Activated CD4-positive, alpha-beta T cell treated with anti-CD3 and anti-CD28 coated beads for 48 hours (primary cell): ENCODE data around the gene KIF16B.
"Not testable (repeated sequence)": the region's sequence is repeated elsewhere in the genome, so short reads cannot be mapped to it uniquely, and the experiment has no call there.

Experiments
- DNase-seq: peaks from one replicate; pipeline ENCODE4 v3.0.0-alpha.2; 2020

The KIF16B gene, protein sequence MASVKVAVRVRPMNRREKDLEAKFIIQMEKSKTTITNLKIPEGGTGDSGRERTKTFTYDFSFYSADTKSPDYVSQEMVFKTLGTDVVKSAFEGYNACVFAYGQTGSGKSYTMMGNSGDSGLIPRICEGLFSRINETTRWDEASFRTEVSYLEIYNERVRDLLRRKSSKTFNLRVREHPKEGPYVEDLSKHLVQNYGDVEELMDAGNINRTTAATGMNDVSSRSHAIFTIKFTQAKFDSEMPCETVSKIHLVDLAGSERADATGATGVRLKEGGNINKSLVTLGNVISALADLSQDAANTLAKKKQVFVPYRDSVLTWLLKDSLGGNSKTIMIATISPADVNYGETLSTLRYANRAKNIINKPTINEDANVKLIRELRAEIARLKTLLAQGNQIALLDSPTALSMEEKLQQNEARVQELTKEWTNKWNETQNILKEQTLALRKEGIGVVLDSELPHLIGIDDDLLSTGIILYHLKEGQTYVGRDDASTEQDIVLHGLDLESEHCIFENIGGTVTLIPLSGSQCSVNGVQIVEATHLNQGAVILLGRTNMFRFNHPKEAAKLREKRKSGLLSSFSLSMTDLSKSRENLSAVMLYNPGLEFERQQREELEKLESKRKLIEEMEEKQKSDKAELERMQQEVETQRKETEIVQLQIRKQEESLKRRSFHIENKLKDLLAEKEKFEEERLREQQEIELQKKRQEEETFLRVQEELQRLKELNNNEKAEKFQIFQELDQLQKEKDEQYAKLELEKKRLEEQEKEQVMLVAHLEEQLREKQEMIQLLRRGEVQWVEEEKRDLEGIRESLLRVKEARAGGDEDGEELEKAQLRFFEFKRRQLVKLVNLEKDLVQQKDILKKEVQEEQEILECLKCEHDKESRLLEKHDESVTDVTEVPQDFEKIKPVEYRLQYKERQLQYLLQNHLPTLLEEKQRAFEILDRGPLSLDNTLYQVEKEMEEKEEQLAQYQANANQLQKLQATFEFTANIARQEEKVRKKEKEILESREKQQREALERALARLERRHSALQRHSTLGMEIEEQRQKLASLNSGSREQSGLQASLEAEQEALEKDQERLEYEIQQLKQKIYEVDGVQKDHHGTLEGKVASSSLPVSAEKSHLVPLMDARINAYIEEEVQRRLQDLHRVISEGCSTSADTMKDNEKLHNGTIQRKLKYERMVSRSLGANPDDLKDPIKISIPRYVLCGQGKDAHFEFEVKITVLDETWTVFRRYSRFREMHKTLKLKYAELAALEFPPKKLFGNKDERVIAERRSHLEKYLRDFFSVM (N-terminal part only)

DNA sequence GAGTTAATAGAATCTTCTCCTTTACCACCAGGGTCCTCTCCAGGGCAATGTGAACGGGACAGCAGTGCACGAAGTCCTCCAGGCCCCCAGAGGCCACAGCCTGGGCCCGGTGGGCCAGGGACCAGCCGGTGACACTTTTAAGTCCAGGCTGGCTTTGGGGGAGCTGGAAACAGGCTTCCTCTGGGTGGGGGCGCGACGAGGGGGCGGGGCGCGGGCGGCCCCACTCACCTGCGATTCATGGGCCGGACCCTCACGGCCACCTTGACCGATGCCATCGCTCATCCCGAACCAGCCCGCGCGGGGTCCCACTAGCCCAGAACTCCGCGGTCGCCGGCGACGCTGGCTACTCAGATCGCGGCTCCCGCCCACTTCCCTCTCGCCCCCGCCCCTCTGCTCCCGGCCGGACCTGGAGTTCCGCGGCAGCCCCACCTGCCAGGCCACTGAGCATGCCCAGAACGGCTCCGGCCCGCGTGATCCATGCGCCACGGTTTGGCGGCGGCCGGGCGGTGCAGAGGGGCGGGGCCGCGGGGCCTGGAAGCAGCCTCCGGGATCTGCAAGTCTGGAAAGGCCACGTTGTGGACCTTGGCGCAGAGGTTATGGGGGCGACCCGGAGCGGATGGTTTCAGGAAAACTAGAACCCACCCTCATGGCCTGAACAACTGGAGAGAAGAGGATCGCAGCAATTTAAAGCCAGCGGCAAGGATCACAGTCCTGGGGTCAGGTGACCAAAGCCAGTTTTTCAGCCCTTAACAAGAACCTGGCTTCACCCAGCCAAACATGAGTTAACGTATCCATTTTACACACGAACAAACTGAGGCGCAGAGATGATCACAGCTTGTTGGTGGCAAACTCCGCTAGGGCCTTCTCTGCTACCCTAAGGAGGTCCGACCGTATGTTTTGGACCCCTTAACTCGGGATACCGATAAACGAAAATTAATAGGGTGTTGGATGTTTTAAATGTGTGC lies at the start of gene KIF16B:
KIF16B (minus strand) TSS at position 448 of the 965 bp plus-strand sequence; CDS start at position 275, 173 bp downstream.
- DNase-seq, result peak; percentile 90

DNA sequence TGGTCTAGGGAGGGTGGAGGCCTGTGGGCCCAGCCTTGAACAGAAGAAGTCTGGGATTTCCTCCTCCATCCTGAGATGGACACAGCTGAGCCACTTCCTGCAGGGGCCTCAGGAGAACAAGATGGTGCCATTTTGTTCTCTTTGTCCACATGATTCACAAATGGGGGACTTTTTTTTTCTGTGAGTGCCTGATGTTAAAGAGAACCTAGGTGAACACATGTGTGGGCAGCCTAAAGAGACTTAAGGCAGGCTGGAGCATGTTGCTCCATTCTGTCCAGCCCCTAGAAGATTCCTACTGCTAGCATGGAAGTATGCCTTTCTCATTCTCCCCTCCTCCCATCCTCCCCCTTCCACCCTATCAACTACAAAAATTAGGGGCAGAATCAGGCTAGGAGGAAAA lies 49.3 kb upstream of the KIF16B start:
- no peak for DNase-seq

DNA sequence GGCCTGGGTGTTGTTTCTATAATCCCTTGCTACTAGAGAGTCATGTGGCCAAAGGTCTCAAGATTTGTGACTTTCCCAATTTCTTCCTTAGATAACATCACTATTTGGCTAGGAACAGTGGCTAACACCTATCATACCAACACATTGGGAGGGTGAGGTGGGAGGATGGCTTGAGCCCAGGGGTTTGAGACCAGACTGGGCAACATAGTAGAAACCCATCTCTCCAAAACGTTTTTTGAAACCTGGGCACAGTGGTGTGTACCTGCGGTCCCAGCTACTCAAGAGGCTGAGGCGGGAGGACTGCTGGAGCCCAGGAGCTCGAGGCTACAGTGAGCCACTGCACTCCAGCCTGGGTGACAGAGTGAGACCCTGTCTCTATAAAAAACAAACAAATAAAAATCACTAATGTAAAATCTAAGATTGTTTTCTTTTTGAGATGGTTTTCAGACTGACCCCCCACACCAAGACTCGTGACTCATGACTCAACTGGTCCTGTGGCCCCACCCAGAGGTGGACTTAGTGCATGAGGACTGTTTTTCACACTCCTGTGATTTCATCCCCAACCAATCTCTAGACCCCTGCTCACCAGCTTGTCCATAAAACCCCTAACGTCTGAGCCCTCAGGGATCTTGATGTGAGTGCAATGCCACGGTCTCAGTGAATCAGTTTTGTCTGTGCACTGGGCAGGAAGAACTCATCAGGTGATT lies 48.3 kb upstream of the KIF16B start:
- DNase-seq, result no peak

DNA sequence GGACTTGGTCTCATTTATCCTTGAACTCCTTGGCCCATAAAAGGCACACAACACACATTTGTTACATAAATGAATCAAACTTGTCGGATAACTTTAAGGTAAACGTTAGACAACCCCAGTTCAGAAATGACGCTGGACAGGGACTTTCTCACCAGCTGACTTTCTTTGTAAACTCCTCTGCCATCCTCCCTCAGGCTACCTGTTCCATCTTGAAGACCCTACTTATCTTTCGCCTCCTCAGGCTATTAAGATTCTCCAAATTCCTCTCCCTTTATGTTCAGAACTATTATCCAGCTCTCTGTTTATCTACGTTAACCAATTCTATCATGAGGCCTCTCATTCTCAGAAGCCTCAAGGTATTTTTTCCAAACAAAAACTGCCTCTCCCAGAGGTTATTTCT lies 47.7 kb upstream of the KIF16B start:
- DNase-seq, result no peak

DNA sequence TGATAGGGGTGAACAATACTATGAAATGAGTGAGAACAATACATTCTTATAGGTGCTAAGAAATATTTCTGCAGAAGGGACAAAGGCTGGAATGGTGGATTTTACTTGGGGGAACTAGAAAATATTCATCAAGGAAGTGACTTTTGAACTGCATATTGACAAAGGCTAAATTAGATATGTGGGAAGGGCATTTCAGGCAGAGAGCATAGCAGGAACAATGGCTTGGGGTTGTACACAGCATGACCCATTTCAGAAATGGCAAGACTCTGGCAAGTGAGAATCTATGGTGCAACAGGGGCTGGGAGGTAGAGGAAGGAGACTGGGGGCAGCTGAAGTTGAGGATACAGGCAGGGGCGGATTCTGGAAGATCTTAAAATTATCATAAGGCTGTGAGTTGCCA lies 46.7 kb upstream of the KIF16B start:
- no peak for DNase-seq

DNA sequence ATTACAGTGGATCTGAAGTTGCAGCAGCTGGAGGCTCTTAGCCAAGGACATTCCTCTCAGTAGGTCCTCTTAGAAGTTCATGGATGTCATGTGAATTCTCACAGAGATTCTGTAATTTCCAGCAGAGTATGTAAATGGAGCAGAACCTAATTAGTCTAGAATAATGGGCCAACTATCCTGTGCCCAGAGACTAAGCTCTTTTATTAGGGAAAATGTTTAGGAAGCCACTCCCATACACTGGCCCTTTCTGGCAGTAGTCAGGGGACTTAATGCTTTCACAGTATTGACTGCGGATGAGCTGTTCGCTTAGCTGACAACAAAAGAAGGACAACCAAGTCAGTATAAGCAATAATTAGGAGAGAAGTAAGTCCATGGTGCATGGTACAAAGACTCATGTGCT lies 43.8 kb upstream of the KIF16B start:
- DNase-seq, result no peak

DNA sequence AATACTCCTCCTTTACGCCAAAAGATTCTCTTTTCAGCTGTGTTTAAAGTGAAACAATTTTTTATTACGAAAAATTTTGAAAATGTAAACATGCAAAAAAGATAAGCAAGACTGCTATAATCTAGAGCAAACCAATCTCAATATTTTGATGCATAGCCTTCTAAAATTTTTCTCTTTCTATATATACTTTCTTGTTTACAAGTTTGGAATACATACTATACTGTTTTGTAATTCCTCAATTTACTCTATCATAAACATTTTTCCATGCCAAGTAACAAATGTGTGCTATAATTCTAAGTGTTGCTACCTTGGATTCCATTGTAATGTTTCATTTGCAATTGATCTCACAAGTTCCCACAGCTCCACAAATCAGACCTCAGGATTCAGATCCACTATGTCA lies 43.1 kb upstream of the KIF16B start:
- DNase-seq, result no peak

DNA sequence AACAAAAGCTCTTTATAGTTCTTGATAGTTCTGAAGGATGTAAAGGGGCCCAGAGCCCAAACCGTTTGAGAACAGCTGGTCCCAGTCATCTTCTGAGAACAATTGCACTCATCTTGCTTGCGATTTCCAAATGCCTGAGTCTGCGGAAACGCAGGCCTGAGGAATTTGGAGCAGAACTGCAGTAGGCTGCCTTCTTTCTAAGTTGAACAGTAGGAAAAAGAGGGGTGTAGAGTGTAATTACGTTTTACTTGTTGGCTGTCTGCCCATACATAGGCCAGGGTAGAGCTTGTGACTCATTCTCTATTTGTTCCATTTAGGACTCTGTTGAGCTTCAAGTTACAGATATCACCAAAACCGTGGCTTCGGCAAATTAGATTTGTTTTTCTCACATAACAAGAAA lies 42.0 kb upstream of the KIF16B start:
- no peak for DNase-seq

DNA sequence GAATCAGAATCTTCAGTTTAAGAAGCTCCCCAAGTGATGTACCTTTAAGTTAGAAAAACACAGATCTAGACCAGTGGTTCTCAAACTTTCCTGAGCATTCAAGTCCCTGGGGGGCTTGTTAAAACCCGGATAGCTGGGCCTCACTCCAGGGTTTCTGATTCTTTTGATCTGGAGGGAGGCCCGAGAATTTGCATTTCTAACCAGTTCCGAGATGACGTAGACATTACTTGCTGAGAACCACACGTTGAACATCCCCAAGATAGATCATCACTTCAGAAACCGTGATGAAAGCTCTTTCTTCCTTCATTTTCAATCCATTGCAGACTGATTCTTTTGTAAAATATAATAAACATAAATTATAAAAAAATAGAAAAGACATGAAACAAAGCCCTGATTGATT lies 40.7 kb upstream of the KIF16B start:
- no peak for DNase-seq

DNA sequence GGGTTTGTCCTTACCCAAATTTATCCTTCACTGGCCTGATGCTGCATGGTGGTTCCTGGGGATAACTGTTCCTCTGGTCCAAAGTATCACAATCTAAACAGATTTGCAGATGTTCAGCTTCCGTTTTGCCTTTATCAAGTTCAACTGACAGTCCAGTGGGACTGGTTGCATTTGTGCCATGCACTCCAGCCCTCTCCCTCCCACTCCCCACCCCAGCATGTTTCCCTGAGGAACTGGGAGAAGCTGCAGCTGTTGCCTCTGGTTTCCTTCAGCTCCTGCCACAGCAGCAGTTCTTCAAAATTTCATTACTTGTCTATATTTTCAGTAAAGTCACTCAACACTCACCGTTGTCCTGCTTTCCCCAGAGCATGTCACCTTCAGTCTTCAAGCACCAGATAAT lies 39.5 kb upstream of the KIF16B start:
- no peak for DNase-seq

DNA sequence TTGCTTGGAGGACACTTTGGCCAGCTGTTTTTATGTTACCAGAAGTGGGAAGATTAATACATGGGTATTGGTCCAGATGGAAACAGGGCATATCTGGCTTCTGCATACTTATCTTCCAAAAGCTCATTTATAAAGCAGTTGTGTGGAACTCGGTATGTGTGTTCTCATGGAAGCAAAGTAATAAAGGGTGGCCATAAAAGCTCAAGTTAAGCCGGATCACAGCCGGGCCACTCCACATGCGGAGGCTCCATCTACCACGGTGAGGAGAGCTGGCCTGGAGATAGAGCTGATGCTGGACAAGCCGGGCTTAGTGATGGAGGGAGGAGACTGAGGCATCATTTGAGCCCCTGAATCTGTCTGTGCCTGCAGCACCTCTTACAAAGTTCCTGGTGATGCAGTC lies 38.6 kb upstream of the KIF16B start:
- DNase-seq, result no peak

DNA sequence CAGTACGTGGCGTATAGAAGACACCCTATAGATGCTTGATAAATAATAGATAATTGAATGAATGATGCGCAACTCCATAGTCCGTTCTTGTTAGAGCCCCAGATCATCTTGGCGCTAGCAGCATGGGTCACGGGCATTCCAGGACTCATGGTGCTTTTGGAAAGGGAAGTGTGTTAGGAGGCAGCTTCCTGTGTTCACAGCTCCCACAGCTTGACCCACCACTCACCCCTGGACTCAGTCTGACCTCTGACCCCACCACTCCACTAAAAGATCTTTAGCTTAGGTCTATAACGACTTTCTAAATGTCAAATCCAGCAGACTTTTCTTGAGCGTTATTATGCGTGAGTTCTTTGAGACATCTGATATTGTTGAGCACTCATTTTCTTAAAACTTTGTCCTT lies 35.8 kb upstream of the KIF16B start:
- no peak for DNase-seq

DNA sequence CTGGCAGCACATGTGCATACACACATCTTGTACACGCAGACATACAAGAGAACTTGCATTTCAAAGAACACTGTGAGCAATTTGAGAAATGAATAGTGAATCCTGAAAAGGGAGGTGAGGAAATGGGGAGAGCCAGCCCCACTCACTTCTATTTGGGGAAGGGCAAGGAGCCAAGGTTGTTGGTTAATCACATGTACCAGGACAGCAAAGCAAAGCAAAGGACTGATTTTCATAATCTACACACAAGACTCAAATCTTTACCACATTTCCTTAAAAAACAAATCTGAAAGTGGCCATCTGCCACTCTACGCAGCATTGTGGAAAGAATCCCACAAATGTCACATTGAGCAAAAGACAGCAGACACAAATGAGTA lies 35.0 kb upstream of the KIF16B start:
- no peak for DNase-seq

DNA sequence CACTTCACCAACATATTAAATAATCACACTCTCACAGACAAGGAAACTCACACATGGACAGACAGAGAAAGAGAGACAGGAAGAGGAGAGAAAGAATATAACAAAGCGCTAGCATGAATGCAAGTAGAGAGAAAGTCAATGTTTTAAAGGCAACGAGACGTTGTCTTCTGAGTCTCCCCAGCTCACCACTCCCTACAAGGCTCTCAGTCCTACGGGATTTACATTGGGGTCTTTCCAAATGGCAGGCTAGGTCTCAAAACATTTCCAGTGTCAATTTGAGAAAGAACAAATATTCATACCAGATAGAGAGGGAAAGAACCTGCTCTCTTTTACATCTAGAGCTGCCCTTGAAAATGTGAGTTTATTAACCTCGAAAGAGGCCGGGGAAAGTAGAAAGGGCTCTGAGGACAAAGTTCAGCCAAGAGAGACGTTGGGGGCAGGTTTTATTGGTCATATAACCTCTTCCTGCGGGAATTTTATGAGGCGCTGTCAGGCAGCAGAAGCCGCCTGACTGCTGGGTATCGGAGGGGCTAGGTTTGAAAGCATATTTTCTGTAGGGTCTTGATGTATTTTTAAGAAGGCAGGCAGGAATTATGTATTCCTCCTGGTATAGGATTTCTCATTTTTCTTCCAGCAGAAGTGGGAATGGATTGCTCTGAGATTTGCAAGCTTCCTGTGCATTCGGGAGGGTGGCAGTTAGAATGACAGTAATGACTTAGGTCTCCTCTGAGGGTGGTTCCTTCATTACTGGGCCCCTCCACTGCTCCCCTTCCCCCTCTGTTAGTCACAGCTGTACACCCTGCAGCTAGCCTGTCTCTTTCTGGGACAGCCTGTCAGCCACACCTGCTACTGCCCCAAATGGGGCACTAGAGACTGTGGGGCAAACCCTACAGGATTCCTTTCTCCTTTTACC lies 34.4 kb upstream of the KIF16B start:
- no peak for DNase-seq

DNA sequence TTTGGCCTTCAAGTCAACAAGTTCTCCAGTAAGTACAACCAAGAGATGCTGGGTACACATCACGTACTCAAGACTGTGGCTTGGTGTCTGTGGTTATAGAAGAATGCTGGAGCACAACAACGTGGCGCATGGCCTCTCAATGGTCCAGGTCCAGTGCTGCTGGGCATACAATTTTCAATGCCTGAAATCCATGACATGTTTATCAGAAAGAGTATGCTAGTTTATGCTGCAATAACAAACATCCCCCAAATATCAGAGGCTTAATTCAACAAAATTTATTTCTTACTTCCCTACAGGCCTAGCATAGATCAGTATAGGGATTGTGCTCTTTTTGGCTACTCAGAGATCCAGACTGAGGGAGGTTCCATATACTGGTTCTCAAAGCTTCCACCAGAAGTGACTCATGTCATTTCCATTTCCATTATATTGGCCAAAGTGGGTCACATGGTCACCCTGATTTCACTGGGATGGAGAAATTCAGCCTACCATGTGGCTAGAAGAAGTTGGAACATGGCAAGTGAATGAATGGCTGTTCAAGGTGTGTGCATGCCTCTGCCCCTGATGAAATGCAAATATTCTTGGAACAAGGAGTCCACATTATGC lies 33.3 kb upstream of the KIF16B start:
- no peak for DNase-seq

DNA sequence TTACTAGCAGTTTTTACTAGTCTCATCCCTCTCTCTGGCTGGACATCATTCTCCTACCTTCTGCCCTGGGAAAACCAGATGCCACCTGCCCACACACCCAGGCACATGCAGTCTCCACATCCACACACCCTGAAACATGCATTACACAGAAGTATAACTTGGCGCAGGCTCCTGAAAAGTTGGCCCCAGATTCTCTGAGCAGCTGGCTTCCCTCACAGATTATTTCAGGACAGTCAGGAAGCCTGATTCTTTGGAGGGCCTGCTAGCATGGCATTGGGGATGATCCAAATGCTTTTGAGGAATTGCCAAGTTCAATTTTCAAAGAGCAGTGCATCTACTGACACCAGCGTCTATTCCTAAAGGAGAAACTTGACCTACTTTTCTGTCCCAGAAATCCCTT lies 27.8 kb upstream of the KIF16B start:
- DNase-seq, result no peak

DNA sequence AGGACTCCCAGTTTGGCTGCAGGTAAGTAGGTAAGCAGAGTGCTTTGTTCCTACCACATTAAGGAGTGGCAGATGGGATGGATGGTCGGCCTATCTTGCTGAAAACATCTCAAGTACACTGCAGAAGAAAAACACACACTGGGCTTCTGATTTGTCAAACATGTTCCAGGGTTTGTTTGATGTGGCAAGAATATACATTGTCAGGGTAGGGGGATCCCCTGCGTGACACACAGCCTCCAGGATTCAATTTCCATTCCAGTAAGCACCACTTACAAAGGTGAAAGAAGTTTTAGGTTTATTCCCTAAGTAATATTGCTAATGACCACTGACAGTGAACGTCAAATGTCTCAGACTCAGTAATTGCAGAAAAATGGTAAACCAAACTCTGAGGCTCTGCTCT lies 26.0 kb upstream of the KIF16B start:
- DNase-seq, result peak; percentile 36

DNA sequence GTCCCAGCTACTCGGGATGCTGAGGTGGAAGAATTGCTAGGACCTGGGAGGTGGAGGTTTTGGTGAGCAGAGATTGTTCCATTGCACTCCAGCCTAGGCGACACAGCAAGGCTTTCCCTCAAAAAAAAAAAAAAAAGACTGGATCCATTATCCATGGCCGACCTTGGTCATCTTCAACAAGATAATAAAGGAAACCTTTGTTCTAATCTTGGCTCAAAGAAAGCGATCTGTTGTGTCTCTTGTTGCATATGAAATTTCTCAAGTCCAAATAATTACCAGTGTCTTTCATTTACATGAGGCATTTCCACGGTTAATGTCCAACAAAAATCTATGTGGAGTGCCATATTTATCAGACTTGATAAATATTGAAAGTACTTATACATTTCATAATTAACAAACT lies 23.7 kb upstream of the KIF16B start:
- DNase-seq, result no peak

DNA sequence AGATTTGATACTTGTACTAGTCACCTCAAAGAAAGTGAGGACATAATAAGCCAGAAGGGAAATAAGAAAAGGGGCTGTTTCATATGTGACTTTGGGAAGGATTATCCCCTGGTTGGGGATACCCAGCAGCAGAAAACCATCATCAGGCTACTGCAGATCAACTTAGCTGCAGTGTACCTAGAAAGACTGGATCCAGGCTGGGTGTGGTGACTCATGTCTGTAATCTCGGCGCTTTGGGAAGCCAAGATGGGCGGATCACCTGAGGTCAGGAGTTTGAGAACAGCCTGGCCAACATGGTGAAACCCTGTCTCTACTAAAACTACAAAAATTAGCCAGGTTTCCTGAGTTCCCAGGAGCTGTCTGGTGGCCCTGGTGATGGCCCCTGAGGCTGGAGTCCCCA lies 23.2 kb upstream of the KIF16B start:
- DNase-seq, result not testable (repeated sequence)

DNA sequence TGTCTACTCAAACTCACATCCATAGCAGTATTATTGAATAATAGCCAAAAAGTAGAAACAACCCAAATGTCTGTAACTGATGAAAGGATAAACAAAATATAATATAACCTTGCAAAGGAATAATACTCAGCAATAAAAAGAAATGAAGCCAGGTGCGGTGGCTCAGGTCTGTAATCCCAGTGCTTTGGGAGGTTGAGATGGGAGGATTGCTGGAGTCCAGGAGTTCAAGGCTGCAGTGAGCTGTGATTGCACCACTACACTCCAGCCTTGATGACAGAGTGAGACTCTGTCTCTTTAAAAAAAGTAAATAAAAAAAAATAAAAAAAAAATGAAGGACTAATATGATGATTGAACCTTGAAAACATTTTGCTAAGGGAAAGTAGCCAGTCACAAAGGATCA lies 22.1 kb upstream of the KIF16B start:
- DNase-seq, result no peak
